B cell (primary cell): ENCODE results near the gene ZNF777. TPM values are rescaled to one million over a fixed set of nuclear protein-coding genes. Genes with fewer than 3 reads are reported as not detected.

ENCODE experiments used
- ATAC-seq: fragments of 200-7000 bp; cut with Tn5 transposase; one replicate; pipeline ENCODE4 v1.10.0; 2021; ENCODE audit warnings: low read depth, mild to moderate bottlenecking, moderate number of reproducible peaks, moderate library complexity
- CTCF ChIA-PET: fragments of 350-600 bp; sonication (Branson Sonifier 250); formaldehyde crosslinking; loops from one replicate; lab custom pipeline; 2021; ENCODE audit warnings: antibody characterized with exemption, inconsistent platforms; lab: Charles Lee
- POLR2A ChIA-PET: fragments of 350-600 bp; sonication (Branson Sonifier 250); formaldehyde crosslinking; loops from one replicate; lab custom pipeline; 2021; ENCODE audit warnings: antibody characterized with exemption; lab: Charles Lee
- DNase-seq: peaks from one replicate; pipeline ENCODE4 v3.0.0; 2013
- H2AFZ ChIP-seq: 2 replicates; pipeline ENCODE4 v1.6.1; 2012; ENCODE audit warnings: mild to moderate bottlenecking, low read depth, low read length; ENCODE audit not compliant: insufficient read depth, poor library complexity, severe bottlenecking
- H3K27ac ChIP-seq, 2 donors: 1 replicate in 1 of 2; 2 replicates in 1 of 2; pipeline ENCODE4 v1.5.1; 2012 to 2013; ENCODE audit warnings: low read length in 2 of 2, mild to moderate bottlenecking in 2 of 2, moderate library complexity in 1 of 2
- H3K27me3 ChIP-seq, 4 experiments: fragments of 200-600 bp in 1 of 4; sonication (generic) in 1 of 4; replicated peaks in 1 of 4; 1 replicate in 2 of 4; 2 replicates in 2 of 4; pipeline versions ENCODE4 v1.6.1 to v1.7.0; 2013 to 2016; ENCODE audit warnings: low read length in 3 of 4, mild to moderate bottlenecking in 2 of 4, mixed read lengths in 1 of 4, moderate library complexity in 1 of 4; ENCODE audit not compliant: insufficient read depth in 4 of 4, control insufficient read depth in 3 of 4; ENCODE audit errors: control extremely low read depth in 1 of 4
- H3K36me3 ChIP-seq, 2 experiments: replicated peaks in 1 of 2; 1 replicate in 1 of 2; 2 replicates in 1 of 2; pipeline versions ENCODE4 v1.6.1 to v1.7.1; 2013; ENCODE audit warnings: low read length in 1 of 2; ENCODE audit not compliant: insufficient read depth in 2 of 2, control insufficient read depth in 1 of 2; ENCODE audit errors: control extremely low read depth in 1 of 2, extremely low read depth in 1 of 2
- H3K4me1 ChIP-seq, 2 donors: fragments of 200-600 bp in 1 of 2; sonication (generic) in 1 of 2; 1 replicate in 1 of 2; 2 replicates in 1 of 2; pipeline versions ENCODE4 v1.5.1 to v1.6.1; 2013 to 2017; ENCODE audit warnings: low read length in 2 of 2; ENCODE audit not compliant: control insufficient read depth in 2 of 2, insufficient read depth in 2 of 2
- H3K4me2 ChIP-seq: replicated peaks from 2 replicates; pipeline ENCODE3; 2012; ENCODE audit warnings: mild to moderate bottlenecking, low read depth, low read length; ENCODE audit not compliant: poor library complexity, severe bottlenecking
- H3K4me3 ChIP-seq, 5 experiments: fragments of 200-600 bp in 1 of 5; sonication (generic) in 1 of 5; 1 replicate in 3 of 5; 2 replicates in 2 of 5; pipeline versions ENCODE4 v1.5.1 to v1.7.0; 2011 to 2016; ENCODE audit warnings: low read length in 4 of 5, mild to moderate bottlenecking in 4 of 5, low read depth in 2 of 5, control low read depth in 1 of 5, moderate library complexity in 1 of 5; ENCODE audit not compliant: insufficient read depth in 1 of 5; ENCODE audit errors: control extremely low read depth in 1 of 5, extremely low read depth in 1 of 5
- H3K79me2 ChIP-seq: fragments of 200-600 bp; sonication (generic); one replicate; pipeline ENCODE4 v1.6.0; 2016; ENCODE audit warnings: low read length; ENCODE audit not compliant: control insufficient read depth, insufficient read depth
- H3K9ac ChIP-seq: fragments of 200-600 bp; sonication (generic); 2 replicates; pipeline ENCODE4 v1.6.1; 2017; ENCODE audit warnings: mild to moderate bottlenecking, low read length, moderate library complexity
- H3K9me3 ChIP-seq, 3 donors: one replicate each; pipeline versions ENCODE4 v1.6.1 to v1.7.1; 2013; ENCODE audit warnings: low read length in 2 of 3; ENCODE audit not compliant: control insufficient read depth in 2 of 3, insufficient read depth in 1 of 3; ENCODE audit errors: control extremely low read depth in 1 of 3
- H4K20me1 ChIP-seq: 2 replicates; pipeline ENCODE4 v1.6.0; 2012; ENCODE audit warnings: mild to moderate bottlenecking, low read length; ENCODE audit not compliant: insufficient read depth, control insufficient read depth, poor library complexity, severe bottlenecking
- H3K27ac Mint-ChIP-seq: one replicate; pipeline ENCODE4 v1.8.0; 2021; ENCODE audit warnings: mixed read lengths
- H3K27me3 Mint-ChIP-seq: one replicate; pipeline ENCODE4 v1.8.0; 2021; ENCODE audit warnings: mixed read lengths
- H3K4me1 Mint-ChIP-seq: one replicate; pipeline ENCODE4 v1.8.0; 2021; ENCODE audit warnings: mixed read lengths
- H3K4me3 Mint-ChIP-seq: one replicate; pipeline ENCODE4 v1.8.0; 2021; ENCODE audit warnings: mixed read lengths
- H3K9me3 Mint-ChIP-seq: one replicate; pipeline ENCODE4 v1.8.0; 2022; ENCODE audit warnings: mixed read lengths; ENCODE audit not compliant: insufficient read depth
- EZH2 ChIP-seq: IDR thresholded peaks from 2 replicates; pipeline ENCODE4 v1.6.1; 2012; ENCODE audit warnings: borderline replicate concordance, low read depth, mild to moderate bottlenecking, moderate library complexity, low read length; ENCODE audit not compliant: insufficient read depth, poor library complexity, severe bottlenecking
- WGBS: methylation state at CpG from one replicate; pipeline ENCODE4 v1.1.5; 2013; ENCODE audit warnings: missing lambda C conversion rate; ENCODE audit not compliant: insufficient coverage; 5-methylcytosine and 5-hydroxymethylcytosine counted together
- intact Hi-C: fragments of 100-400 bp; cut with micrococcal nuclease; formaldehyde crosslinking; loops from one replicate; pipeline ENCODE4 v1.10.0; 2022
- polyA plus RNA-seq: library from polyadenylated mRNA; depleted of rRNA; stranded (reverse); fragments of >200 nt; gene quantifications from 2 replicates; pipeline ENCODE4 v1.2.3, GENCODE V29; 2012
- total RNA-seq, 2 donors: library from RNA; stranded (reverse); fragments of 120-200 nt in 1 of 2; gene quantifications; 1 replicate in 1 of 2; 2 replicates in 1 of 2; pipeline versions ENCODE4 v1.2.3 to v1.2.4, GENCODE V29; 2013 to 2022
- TF ChIP-seq, protein P1 (sequence below): fragments of 200-600 bp; IDR thresholded peaks from one replicate; pipeline ENCODE4 v1.8.0; 2022; ENCODE audit warnings: antibody characterized with exemption, mild to moderate bottlenecking

ZNF777 gene
- total and polyA plus RNA-seq, 2 donors (not counting 1 experiment from before 2014, with no cell fraction given): 8.3 to 16.0 TPM

DNA sequence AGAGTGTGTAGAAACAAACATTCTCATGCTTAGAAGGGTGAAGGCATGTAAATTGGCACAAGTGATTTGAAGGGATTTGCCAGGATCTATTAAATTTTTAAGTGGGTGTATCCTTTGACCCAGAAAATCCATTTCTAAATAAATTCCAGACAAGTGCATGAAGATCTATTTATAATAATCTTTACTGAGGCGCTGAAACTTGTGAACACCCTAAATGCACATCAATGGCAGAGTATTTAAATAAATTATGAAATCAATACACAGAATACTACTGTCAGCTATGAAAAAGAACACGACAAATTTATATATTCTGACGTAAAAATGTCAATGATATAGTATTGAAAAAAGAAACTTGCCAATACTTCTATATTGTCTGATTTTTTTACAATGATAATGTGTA is 17.9 kb downstream of the ZNF777 start:
- ChIA-PET CTCF (interaction anchor here (0.8 kb wide), 1 partner anchor 16 kb away, joined by 3 read pairs; no protein-coding TSS in a partner anchor), POLR2A (no interaction called here)
- Histone ChIP-seq H3K27me3 (no peaks in the 10 kb centered on the region), H3K27ac (no peak overlapping the region), H3K79me2 (no peaks in the 10 kb centered on the region), H4K20me1 (no peaks in the 10 kb centered on the region), H2AFZ (no peak overlapping the region), H3K4me1 (no peaks in the 10 kb centered on the region), H3K4me2 (no peak overlapping the region), H3K9me3 (no peaks in the 10 kb centered on the region), H3K36me3 (peaks cover 0 to 26% of the 10 kb centered on the region in 2 experiments), H3K4me3 (no peak overlapping the region), H3K9ac (no peak overlapping the region)
- DNase-seq: no peak
- WGBS: no CpG with 5 or more reads among the region's 3 CpGs
- Mint-ChIP-seq H3K27ac (no peak overlapping the region), H3K27me3 (no peaks in the 10 kb centered on the region), H3K4me3 (no peak overlapping the region), H3K9me3 (no peaks in the 10 kb centered on the region), H3K4me1 (no peaks in the 10 kb centered on the region)
- no peak for ATAC-seq
- intact Hi-C loops: no loop called here
- no peak for TF ChIP-seq EZH2
- TF ChIP-seq, protein P1, sequence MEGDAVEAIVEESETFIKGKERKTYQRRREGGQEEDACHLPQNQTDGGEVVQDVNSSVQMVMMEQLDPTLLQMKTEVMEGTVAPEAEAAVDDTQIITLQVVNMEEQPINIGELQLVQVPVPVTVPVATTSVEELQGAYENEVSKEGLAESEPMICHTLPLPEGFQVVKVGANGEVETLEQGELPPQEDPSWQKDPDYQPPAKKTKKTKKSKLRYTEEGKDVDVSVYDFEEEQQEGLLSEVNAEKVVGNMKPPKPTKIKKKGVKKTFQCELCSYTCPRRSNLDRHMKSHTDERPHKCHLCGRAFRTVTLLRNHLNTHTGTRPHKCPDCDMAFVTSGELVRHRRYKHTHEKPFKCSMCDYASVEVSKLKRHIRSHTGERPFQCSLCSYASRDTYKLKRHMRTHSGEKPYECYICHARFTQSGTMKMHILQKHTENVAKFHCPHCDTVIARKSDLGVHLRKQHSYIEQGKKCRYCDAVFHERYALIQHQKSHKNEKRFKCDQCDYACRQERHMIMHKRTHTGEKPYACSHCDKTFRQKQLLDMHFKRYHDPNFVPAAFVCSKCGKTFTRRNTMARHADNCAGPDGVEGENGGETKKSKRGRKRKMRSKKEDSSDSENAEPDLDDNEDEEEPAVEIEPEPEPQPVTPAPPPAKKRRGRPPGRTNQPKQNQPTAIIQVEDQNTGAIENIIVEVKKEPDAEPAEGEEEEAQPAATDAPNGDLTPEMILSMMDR: no peak

DNA sequence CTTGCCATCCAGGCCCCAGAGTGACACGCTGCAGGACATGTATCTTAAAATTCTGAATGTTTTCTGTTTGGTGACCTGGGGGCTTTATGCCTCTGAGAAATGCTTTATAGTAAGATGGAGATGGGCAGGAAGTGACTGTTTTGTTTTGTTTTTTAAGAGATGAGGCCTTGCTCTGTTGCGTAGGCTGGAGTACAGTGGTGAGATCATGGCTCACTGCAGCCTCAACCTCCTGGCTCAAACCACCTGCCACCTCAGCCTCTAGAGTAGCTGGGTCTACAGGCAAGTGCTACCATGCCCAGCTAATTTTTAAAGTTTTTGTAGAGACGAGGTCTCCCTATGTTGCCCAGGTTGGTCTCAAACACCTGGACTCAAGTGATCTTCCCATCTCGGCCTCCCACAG is 20.6 kb downstream of the ZNF777 start:
- no peak overlapping the region for H3K4me2 ChIP-seq
- TF ChIP-seq, protein P1: no peak
- no peak for TF ChIP-seq EZH2
- no peaks in the 10 kb centered on the region for H3K4me1 ChIP-seq
- no peak overlapping the region for H2AFZ ChIP-seq
- no peaks in the 10 kb centered on the region for H3K4me1 Mint-ChIP-seq
- H4K20me1 ChIP-seq: no peaks in the 10 kb centered on the region
- DNase-seq (no peak), ATAC-seq (no peak)
- H3K4me3 Mint-ChIP-seq: no peak overlapping the region
- POLR2A ChIA-PET: interaction anchor here (0.7 kb wide), 1 partner anchor 245 kb away, joined by 21 read pairs; the partner anchor contains the start of gene ZNF282
- no peaks in the 10 kb centered on the region for H3K27me3 ChIP-seq
- H3K4me3 ChIP-seq: no peak overlapping the region
- WGBS: 97% methylated on average over 3 of the region's 4 CpGs
- no peaks in the 10 kb centered on the region for H3K79me2 ChIP-seq
- H3K27me3 Mint-ChIP-seq: no peaks in the 10 kb centered on the region
- H3K27ac ChIP-seq: no peak overlapping the region
- intact Hi-C loops: no loop called here
- H3K9ac ChIP-seq: no peak overlapping the region
- H3K36me3 ChIP-seq: peaks cover 0 to 12% of the 10 kb centered on the region in 2 experiments
- H3K9me3 Mint-ChIP-seq: no peaks in the 10 kb centered on the region
- H3K27ac Mint-ChIP-seq: no peak overlapping the region
- CTCF ChIA-PET: interaction anchor here (0.7 kb wide), 1 partner anchor 43 kb away, joined by 3 read pairs; no protein-coding TSS in a partner anchor
- H3K9me3 ChIP-seq: no peaks in the 10 kb centered on the region
